ENCODE data around the gene PRG3.
"Not testable (repeated sequence)": the region's sequence is repeated elsewhere in the genome, so short reads cannot be mapped to it uniquely, and the experiment has no call there.

Gene PRG3

GRCh38 chr11:57407941-57408475 lies 27.1 kb upstream of the PRG3 start:
- DNase-seq = no peak

DNA sequence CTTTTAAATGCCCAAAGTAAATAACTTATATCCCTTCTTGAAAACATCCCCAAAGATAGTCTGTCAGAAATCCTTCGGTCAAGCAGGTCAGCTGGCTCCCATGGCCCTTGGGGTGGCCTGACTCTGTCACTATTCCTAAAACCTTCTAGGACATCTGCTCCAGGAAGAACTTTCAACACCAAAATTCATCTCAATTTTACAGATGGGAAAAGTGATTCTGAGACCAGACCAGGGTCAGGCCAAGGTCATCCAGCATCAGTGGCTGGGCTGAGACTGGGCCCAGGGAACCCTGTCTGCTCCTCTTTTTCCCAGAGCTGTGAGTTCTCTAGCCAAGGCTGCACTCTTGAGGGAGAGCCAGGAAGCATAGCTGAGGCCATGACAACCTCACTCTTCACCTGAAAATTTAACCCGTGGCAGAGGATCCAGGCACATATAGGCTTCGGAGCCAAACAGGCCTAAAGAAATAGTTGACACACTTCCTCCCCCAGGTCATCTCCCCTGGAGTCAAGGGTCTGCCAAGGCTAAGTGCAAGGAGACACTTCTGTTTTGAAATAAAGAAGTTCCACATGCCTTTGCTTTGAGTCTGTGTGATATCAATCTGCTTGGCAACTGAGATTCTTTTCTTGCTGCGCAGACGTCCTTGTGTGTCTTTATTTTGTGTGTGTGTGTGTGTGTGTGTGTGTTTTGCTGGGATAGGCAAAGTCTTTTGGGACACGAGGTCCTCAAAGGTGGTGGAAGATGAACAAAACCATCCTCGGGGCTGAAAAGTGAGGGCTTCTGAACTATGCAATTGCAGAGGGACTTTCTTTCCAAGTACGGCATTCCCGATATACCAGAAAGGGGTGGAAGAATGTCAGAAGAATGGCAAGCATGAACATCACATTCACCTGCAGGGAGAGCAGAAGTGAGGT lies 26.3 kb upstream of the PRG3 start:
- DNase-seq = no peak

GRCh38 chr11:57406337-57406904 lies 25.5 kb upstream of the PRG3 start:
- no peak for DNase-seq

DNA sequence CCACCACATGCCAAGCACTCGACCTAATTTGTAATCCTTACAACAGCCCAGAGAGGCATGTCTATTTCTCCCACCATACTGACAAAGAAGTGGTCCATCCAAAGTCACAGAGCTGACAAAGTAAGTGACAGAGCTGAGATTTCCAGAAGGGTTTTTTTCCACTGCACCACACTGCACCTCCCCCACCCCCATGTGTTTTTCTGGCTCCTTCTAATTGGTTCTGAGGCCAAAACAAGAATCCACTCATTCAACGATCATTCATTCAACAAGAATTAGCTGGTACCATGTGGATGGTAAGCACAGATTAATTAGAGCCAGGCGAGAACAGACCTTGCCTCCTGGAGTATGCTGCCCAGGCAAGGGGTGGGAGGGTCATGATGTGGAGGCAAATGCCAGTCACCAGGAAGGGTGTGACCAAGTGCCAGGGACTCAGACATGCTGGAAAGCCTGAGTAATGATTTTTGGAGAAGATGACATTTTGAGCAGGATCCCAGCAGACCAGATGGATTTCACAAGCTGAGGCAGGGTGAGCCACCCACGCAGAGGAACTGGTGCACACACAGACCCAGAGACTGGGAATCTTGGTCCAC lies 24.4 kb upstream of the PRG3 start:
- DNase-seq = no peak

- no peak for DNase-seq
These were observed 22.8 kb upstream of the PRG3 start for GRCh38 chr11:57403802-57404147.

- DNase-seq = not testable (repeated sequence)
These were observed 22.3 kb upstream of the PRG3 start for GRCh38 chr11:57403003-57403801.

- DNase-seq = no peak
These were observed 21.4 kb upstream of the PRG3 start for GRCh38 chr11:57402188-57403002.

GRCh38 chr11:57399972-57400578 lies 19.1 kb upstream of the PRG3 start:
- no peak for DNase-seq

DNA sequence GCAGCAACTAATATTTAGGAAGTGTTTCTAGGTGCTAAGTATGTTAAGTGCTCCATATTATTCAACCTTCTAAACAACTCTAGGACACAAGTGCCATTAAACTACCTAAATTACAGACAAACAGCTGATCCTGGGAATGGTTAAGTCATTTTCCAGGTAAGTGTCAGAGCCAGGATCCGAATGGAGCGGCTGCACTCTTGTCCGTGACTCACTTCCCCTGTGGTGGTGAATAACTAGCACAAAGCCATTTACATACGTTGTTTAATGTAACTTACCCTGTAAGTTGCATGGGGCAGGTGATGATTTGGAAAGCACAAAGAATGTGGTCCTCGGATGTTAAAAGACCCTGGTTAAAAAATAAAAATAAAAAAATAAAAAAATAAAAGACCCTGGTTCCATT lies 18.3 kb upstream of the PRG3 start:
- no peak for DNase-seq

GRCh38 chr11:57397394-57397990 lies 16.5 kb upstream of the PRG3 start:
- no peak for DNase-seq

- no peak for DNase-seq
These were observed 15.8 kb upstream of the PRG3 start for GRCh38 chr11:57396744-57397143.

DNA sequence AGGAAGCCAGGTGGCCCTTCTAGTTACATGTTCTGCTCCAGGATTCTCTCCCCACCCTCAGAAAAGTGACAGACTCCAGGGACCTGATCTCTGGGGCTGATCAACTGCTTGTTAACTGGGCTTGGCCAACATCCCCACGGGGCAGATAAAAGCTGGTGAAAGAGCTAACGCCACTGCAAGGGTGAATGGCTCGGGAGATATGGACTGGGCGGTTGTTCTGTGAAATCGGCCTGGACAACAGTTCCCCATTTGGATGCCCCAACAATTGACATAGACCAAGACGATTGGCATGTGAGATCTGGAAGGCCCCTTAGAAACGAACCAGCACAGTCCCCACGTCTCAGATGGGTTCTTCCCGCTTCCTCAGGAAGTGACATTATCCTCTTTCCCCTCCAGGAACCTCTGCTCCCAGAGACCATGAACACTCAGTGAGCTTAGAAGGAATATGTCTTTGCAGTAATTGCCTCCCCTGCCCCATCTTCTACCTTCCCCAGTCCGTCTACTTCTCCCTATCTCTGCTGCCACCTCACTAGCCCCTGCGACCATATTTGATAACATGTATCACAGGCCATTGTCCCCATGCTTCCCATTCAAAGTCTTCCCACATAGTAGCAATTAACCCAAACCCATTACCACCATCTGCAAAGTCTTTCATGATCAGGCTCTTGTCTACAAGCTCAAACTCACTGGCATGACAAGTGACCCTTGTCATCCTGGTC lies 15.1 kb upstream of the PRG3 start:
- DNase-seq = no peak

DNA sequence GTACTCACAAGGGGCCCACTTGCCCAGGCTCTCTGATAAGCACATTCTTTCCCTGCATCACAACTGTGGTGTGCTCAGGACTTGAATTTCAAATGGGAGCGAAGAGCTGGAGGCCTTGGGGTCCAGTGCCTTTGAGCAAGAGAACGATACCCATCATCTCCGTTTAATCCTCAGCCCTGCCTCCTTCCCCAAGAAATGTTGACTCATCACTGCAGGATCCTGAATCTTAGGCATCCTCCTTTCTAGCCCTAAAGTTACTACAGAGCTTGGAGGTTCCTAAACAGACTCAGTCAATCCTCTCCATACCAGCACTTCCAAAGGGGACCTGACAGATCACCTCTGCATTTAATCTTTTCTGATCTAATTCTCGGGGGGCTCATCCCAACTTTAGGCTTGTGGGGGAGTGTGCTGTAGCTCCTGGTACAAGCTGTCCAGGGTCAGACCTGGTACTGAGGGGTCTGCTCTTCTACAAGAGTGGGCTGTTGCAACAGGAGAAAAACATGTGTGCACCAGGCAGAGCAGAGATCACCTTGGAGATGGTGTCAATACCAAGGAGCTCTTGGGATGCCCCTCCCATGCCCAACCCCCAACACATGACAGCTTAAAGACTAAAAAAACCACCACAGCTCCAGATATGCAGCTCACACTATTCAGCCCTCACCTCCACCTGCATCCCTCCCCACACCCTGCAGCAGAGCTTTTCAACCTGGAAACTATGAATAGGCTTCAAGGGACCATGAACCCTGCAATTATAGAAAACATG lies 13.4 kb upstream of the PRG3 start:
- DNase-seq = no peak

GRCh38 chr11:57392763-57393105 lies 11.8 kb upstream of the PRG3 start:
- DNase-seq = no peak

DNA sequence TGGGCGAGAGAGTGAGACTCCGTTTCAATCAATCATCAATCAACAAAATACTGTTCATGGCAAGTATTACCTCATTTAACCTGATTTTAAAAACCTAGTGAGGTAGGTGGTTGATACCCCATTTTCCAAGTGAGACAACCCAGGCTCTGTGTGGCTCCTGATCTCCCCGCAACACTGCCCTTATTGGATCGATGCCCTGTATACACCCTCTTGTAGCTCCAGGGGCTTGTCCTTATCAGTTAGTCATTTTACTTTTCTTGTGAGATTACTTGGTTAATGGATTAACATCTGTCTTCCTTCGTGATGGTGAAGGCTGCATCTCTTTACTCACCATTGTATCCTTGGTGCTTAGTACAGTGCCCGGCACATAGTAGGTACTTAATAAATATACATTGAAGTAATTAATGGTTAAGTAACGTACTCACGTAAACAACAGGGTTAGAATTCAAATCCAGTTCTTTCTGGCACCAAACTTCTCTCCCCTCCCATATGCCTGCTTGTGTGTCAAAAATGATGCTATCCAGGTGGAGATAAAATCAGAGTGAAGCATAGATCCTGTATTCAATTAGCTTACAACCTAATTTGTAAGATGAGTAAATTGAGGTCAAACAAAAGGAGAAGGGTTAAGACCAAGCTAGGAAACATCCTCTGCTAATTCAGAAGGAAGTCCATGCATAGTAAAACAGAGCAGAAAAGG lies 11.3 kb upstream of the PRG3 start:
- DNase-seq = no peak

- DNase-seq = no peak
These were observed 10.6 kb upstream of the PRG3 start for GRCh38 chr11:57391539-57391938.

GRCh38 chr11:57391111-57391510 lies 10.2 kb upstream of the PRG3 start:
- DNase-seq = no peak

GRCh38 chr11:57390535-57390934 lies 9.6 kb upstream of the PRG3 start, which contains the start of gene PRG2:
TSS of gene PRG2 (minus strand) at chr11:57390650. CDS start at chr11:57389944, 706 bp downstream.
- no peak for DNase-seq
